DND-41 (cell line): ENCODE measurements around the gene NUDCD3.

Experiments
- EZH2 ChIP-seq: IDR thresholded peaks from 3 replicates; pipeline ENCODE4 v1.6.1; 2012; ENCODE audit warnings: borderline replicate concordance, low read depth, mild to moderate bottlenecking, moderate library complexity, low read length, inconsistent platforms; ENCODE audit not compliant: severe bottlenecking
- TF ChIP-seq, protein P1 (sequence below): IDR thresholded peaks from 2 replicates; pipeline ENCODE4 v1.5.1; 2012; ENCODE audit warnings: borderline replicate concordance, low read length, moderate library complexity, mild to moderate bottlenecking; ENCODE audit not compliant: poor library complexity, severe bottlenecking; ENCODE audit errors: extremely low read depth

DNA sequence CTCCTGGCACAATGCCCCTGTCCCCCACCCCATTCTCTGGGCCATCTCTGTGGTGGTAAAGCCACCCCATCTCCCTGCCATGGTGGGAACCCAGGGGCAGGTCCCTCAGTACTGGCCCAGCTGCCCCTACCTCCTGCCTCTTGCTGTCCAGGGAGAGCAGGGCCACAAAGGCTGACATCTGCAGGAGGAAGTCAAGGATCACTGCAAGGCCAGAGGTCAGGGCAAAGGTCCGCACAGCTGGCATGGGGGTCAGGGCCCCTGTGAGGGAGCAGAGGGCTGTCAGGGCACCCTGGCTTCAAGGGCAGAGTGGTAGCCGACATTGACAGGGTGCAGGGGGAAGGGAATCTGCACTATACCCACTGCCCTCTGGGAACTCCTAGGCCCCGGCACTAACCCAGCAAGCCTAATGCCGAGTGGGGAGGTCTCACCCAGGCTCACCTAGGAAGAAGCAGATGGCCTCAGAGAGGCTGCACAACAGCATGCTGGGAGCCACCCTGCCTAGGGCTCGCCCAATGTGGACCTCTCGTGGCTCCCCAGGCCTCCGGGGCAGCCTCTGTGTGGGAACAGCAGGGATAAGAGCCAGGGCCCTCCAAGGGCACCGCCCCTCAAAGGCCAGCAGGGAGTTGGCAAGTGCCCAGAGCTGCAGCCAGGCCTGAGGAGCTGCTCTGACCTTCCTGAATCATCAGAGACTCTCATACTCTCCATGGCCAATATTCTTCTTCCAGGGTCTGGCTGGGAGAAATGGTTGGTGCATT lies 43.0 kb upstream of the NUDCD3 start:
- TF ChIP-seq, protein P1, sequence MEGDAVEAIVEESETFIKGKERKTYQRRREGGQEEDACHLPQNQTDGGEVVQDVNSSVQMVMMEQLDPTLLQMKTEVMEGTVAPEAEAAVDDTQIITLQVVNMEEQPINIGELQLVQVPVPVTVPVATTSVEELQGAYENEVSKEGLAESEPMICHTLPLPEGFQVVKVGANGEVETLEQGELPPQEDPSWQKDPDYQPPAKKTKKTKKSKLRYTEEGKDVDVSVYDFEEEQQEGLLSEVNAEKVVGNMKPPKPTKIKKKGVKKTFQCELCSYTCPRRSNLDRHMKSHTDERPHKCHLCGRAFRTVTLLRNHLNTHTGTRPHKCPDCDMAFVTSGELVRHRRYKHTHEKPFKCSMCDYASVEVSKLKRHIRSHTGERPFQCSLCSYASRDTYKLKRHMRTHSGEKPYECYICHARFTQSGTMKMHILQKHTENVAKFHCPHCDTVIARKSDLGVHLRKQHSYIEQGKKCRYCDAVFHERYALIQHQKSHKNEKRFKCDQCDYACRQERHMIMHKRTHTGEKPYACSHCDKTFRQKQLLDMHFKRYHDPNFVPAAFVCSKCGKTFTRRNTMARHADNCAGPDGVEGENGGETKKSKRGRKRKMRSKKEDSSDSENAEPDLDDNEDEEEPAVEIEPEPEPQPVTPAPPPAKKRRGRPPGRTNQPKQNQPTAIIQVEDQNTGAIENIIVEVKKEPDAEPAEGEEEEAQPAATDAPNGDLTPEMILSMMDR, result no peak
- no peak for TF ChIP-seq EZH2
